ENCODE measurements around the gene SAXO1. TPM values are rescaled to one million over a fixed set of nuclear protein-coding genes. Genes with fewer than 3 reads are reported as not detected.

SAXO1 gene, protein sequence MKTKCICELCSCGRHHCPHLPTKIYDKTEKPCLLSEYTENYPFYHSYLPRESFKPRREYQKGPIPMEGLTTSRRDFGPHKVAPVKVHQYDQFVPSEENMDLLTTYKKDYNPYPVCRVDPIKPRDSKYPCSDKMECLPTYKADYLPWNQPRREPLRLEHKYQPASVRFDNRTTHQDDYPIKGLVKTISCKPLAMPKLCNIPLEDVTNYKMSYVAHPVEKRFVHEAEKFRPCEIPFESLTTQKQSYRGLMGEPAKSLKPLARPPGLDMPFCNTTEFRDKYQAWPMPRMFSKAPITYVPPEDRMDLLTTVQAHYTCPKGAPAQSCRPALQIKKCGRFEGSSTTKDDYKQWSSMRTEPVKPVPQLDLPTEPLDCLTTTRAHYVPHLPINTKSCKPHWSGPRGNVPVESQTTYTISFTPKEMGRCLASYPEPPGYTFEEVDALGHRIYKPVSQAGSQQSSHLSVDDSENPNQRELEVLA
- total RNA-seq = 0.29 TPM in 1 of 2 replicates, not detected in the other

DNA sequence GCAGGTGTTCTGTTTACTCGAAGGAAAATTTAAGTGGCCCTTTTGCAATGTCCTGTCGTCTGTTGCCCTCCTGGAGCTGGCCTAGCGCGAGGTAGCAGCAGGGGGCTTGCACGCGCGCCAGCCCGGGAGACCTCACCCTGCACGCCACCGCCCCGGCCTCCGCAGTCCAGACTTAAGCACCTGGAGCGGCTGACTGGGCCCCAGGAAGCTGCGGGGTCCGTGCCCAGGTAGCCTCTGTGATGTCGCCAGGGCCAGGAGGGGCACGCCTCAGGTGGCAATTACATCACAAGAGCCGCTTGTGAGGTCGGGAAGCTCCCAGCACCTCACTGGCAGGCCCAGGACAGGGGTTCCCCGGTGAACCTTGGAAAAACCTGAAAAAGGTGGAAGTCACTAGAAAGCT, at the start of gene SAXO1:
TSS of gene SAXO1 (minus strand) at position 195 of the 400 bp plus-strand sequence. CDS start 301 bp downstream, outside the sequence.
- intact Hi-C loops (cut with micrococcal nuclease) = no loop called here

DNA sequence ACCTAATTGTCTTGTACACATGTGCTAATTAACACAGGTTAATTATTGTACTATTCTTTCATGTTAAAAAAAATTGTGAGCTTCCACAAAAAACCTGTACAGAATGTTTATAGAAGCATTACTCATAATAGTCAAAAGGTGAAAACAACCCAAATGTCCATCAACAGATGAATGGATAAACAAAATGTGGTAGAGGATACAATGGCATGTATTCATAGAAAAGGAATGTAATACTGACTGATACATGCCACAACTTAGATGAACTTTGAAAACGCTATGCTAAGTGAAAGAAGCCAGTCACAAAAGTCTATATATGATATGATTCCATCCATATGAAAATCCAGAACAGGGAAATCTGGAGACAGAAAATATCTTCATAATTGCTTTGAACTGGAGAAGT, 41.8 kb upstream of the SAXO1 start:
- intact Hi-C loops (cut with micrococcal nuclease) = no loop called here

DNA sequence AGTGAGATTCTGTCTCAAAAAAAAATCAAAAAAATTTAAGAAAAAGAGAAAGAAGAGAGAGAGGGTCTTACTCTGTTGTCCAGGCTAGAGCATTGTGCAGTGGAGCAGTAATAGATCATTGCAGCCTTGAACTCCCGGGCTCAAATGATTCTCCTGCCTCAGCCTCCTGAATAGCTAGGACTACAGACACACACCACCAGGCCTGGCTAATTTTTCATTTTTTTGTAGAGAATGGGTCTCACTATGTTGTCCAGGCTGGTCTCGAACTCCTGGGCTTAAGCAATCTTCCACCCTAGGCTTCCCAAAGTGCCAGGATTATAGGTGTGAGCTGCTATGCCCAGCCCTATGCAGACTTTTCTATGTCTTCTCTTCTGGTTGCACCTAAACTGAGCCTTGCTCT, 41.2 kb upstream of the SAXO1 start:
- intact Hi-C loops (cut with micrococcal nuclease) = no loop called here

DNA sequence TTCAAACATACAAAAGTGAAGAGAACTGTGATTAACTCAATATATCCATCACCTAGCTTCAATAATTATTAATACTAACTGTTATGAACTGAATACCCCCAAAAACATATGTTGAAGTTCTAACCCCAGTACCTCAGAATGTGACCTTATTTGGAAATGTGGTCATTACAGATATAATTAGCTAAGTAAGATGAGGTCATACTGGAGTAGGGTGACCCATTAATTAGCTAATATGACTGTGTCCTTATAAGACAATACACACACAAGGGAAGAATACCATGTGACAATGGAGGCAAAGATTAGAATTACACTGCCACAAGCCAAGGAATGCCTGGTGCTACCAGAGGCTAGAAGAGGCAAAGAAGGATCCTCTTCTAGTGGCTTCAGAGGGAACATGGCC, 24.0 kb upstream of the SAXO1 start:
- intact Hi-C loops (cut with micrococcal nuclease) = no loop called here

DNA sequence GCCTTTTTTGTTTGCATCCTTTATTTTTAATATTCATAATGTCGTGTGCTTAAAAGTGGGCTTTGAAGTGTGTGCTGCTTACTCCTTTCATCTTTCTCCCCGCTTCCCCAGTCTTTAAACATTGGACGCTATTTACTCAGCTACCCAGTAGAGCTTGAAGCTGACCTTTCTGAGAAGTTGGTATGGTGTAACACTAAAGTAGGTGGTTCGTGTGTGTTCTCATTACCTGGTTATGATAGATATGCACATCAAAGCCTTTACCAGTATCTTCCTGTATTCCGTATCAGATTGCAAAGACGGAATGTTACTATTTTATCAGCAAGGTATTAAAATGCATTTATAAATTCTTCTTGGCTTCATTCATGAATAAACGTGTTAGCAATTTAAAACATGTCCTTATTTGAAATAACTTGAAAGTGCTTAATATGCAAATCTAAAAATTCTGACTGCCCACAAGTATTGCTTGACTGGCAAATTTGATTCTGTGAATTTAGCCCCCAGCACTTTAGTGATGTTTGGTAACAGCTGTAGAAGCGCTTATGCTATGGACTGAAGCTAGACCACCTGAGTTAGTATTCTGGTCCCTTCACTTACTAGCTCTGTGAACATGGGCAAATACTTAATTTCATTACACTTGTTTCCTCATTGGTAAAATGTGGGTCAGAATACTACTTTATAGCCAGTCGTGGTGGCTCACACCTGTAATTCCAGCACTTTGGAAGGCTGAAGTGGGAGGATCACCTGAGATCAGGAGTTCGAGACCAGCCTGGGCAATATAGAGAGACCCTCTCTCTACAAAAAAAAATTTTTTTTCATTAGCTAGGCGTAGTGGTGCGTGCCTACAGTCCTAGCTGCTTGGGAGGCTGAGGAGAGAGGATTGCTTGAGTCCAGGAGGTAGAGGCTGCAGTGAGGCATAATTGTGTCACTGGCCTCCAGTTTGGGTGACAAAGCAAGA, 17.9 kb upstream of the SAXO1 start:
- intact Hi-C loops (cut with micrococcal nuclease) = no loop called here

DNA sequence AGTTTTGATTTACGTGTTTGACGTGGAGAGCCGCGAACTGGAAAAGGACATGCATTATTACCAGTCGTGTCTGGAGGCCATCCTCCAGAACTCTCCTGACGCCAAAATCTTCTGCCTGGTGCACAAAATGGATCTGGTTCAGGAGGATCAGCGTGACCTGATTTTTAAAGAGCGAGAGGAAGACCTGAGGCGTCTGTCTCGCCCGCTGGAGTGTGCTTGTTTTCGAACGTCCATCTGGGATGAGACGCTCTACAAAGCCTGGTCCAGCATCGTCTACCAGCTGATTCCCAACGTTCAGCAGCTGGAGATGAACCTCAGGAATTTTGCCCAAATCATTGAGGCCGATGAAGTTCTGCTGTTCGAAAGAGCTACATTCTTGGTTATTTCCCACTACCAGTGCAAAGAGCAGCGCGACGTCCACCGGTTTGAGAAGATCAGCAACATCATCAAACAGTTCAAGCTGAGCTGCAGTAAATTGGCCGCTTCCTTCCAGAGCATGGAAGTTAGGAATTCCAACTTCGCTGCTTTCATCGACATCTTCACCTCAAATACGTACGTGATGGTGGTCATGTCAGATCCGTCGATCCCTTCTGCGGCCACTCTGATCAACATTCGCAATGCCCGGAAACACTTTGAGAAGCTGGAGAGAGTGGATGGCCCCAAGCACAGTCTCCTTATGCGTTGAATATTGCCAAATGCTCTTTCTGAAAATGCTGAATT, 17.1 kb upstream of the SAXO1 start:
- intact Hi-C loops (cut with micrococcal nuclease) = loop anchor here (1.0 to 5.0 kb wide), 11 partner anchors 52 to 415 kb away; partner anchors contain the start of genes DENND4C, HAUS6, PLIN2 and RPS6

DNA sequence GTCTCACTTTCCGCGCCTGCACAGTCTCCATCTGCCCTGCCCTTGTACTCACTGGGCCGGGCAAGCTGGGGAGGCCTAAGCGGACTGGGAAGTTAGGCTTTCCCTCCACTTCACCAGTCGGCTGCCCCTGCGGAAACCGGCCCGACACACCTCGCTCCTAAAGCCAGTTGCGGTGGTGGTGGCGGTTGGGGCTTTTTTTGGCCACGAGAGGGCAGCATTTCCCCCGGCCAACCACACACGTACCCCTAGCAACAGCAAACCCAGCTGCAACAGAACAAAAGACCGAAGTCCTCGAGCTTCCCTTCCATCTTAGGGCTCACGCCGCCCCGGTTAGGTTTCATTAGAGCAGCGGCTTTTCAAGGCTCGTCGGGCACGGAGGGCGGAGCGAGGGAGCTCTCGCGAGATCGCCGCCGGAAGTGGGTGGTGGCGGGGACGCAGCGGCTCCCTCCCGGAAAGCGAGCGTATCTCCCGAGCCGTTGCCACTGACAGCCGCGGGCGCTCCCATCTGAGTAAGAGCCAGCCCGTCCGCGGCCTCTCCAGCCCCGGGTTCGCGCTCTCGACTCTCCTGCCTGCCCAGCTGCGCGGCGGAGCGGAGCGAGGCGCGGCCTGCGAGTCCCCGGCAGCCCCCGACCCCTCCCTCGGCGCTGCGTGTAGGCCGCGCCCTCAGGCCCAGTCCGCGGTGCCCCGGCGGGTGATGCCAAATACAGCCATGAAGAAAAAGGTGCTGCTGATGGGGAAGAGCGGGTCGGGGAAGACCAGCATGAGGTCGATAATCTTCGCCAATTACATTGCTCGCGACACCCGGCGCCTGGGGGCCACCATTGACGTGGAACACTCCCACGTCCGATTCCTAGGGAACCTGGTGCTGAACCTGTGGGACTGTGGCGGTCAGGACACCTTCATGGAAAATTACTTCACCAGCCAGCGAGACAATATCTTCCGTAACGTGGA, 16.2 kb upstream of the SAXO1 start, which contains the start of gene RRAGA:
TSS of gene RRAGA (plus strand) at position 462 of the 951 bp plus-strand sequence. CDS start at position 695, 233 bp downstream.
- intact Hi-C loops (cut with micrococcal nuclease) = loop anchor here (1.0 to 5.0 kb wide), 11 partner anchors 53 to 416 kb away; partner anchors contain the start of genes DENND4C, HAUS6, PLIN2 and RPS6

DNA sequence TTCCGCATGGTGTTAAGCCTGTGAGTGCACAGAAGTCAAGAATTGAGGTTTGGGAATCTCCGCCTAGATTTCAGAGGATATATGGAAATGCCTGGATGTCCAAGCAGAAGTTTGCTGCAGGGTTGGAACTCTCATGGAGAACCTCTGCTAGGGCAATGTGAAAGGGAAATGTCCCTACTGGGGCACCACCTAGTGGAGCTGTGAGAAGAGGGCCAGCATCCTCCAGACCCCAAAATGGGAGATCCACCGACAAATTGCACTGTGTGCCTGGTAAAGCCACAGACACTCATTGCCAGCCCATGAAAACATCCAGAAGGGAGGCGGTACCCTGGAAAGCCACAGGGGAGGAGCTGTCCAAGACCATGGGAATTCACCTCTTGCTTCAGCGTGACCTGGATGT, 3.6 kb upstream of the SAXO1 start:
- intact Hi-C loops (cut with micrococcal nuclease) = no loop called here

DNA sequence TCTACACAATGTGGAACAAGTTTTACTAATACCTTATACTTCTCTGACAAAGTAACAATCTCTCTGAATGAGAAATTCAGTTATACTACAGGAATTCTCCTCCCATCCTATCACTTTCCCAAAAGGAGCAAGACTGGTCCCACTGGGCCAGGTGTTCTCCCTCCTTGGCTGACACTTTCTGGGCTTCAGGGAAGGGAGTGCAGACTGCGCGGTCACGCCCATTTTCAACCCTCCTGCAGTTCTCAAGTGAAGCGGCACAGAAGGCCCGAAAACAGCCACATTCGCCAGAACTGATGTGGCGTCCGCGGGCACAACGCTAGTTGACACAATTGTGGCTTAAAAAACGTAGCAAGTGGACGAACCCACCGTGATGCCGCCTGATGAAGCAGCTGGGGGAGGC, 603 bp downstream of the SAXO1 start:
- intact Hi-C loops (cut with micrococcal nuclease) = no loop called here

DNA sequence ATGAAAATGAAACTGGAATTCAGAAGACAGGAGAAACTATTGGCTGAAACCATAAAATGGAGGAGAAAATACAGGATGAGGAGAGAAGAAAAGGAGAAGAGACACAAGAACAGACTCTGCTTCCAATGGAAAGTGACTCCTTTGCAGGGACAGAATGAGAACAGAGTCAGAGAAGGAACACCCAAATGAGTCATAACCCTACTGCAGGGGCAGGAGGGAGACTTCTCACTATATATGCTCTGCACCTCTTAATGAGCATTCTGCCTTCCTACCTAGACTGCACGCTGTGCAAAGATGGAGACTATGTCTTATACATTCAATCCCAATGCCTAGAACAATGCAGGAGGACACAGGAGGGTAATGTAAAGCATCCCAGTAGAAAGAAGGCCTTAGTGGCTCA, 2.1 kb downstream of the SAXO1 start:
- intact Hi-C loops (cut with micrococcal nuclease) = no loop called here

DNA sequence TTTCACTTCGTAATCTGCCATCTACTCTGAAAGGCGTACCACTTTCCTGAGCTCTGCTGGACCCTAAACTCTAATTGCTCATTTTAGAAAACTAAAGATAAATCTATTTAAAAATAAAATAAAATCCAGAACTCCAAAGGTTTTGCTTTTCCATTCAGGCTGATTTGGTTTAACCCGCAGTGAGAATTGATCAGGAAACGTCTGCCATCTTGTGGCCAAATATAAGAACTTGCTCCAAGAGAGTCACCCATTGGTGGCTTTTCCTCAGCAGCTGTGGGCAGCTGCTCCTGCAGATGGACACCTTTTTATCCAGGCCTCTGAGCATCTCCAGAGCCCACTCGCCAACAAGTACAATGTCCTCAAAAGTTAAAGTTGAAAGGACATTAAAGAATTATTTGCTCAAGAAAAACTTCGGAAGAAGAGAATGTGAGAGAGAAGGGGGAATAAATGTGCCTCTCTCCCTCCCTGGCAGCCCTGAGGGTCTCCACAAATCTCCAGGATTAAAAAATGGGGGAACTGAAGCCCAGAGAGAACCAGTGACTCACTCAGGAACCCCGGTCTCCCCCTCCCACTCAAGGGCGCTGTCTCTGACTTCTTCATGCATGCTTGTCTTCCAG, 4.1 kb downstream of the SAXO1 start:
- intact Hi-C loops (cut with micrococcal nuclease) = loop anchor here (1.0 to 10.0 kb wide), 7 partner anchors 132 to 1504 kb away; no protein-coding TSS in a partner anchor

DNA sequence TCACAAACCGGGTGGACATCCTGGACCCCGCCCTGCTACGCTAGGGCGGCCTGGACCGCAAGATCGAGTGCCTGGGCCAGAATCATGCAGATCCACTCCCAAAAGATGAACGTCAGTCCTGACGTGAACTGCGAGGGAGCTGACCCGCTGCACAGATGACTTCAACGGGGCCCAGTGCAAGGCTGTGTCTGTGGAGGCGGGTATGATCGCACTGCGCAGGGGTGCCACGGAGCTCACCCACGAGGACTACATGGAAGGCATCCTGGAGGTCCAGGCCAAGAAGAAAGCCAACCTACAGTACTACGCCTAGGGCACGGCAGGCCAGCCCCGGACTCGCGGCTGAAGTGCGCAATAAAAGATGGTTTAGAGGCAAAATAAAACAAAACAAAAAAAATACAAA, 5.2 kb downstream of the SAXO1 start:
- intact Hi-C loops (cut with micrococcal nuclease) = loop anchor here (2.0 to 10.0 kb wide), 5 partner anchors 131 to 1503 kb away; no protein-coding TSS in a partner anchor

DNA sequence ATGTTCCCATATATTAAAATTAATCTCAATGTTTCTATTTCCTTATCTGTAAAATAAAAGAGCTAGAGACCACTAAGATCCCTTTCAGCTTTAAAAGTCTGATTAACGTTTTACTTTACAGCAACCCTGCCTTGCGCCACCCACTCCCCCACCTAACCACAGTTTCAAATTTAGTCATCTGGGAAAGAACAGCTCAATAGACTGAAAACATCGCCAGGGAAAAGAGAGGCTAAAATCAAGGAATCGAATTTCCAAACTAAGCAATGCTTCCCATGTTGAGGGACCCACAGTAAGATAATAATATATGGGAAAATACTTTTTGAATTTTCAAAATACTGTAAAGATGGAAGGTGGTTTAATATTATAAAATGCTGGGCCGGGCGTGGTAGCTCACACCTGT, 6.6 kb downstream of the SAXO1 start:
- intact Hi-C loops (cut with micrococcal nuclease) = loop anchor here (5.0 to 10.0 kb wide), 4 partner anchors 129 to 1502 kb away; no protein-coding TSS in a partner anchor

DNA sequence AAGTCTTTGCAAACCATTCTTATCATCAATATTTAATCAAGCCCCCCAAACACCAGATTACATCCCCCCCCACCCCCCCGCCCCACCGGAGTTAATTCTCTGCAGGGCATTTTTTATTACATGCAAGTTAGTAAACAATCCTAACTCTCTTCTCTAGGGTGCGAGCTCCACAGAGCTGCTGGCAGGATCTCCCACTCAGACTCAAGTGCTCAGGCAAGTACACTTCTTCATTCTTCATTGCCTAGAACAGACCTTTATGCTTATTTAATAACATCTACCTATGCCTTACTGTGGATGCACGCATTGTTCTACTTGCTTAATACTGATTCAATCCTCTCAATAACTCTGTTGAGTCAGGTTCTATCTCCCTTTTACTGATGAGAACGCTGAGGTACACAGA, 9.9 kb downstream of the SAXO1 start:
- intact Hi-C loops (cut with micrococcal nuclease) = loop anchor here (10.0 kb wide), 2 partner anchors 208 to 1498 kb away; no protein-coding TSS in a partner anchor

DNA sequence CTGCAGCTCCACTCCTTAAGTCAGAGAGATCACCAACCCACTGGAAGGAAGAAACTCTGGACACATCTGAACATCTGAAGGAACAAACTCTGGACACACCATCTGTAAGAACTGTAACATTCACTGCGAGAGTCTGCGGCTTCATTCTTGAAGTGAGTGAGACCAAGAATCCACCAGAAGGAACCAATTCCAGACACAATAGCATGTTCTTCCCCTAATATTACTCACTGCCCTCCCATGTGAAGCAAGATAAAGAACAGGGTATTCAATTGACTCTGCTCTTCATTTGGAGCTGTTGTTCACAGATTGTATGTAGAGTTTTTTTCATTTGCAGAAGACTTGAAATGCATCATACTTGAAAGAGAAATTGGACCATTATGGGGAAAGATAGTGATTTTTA, 10.8 kb downstream of the SAXO1 start:
- intact Hi-C loops (cut with micrococcal nuclease) = loop anchor here (10.0 kb wide), 2 partner anchors 207 to 1497 kb away; no protein-coding TSS in a partner anchor

DNA sequence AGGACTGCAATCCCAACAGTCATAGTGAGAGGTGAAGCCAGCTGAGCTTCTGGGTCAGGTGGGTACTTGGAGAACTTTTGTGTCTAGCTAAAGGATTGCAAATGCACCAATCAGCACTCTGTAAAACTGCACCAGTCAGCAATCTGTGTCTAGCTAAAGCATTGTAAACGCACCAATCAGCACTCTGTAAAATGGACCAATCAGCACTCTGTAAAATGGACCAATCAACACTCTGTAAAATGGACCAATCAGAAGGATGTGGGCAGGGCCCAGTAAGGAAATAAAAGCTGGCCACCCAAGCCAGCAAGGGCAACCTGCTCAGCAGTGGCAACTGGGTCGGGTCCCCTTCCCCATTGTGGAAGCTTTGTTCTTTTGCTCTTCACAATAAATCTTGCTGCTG, 11.4 kb downstream of the SAXO1 start:
- intact Hi-C loops (cut with micrococcal nuclease) = loop anchor here (10.0 kb wide), 2 partner anchors 207 to 1497 kb away; no protein-coding TSS in a partner anchor

DNA sequence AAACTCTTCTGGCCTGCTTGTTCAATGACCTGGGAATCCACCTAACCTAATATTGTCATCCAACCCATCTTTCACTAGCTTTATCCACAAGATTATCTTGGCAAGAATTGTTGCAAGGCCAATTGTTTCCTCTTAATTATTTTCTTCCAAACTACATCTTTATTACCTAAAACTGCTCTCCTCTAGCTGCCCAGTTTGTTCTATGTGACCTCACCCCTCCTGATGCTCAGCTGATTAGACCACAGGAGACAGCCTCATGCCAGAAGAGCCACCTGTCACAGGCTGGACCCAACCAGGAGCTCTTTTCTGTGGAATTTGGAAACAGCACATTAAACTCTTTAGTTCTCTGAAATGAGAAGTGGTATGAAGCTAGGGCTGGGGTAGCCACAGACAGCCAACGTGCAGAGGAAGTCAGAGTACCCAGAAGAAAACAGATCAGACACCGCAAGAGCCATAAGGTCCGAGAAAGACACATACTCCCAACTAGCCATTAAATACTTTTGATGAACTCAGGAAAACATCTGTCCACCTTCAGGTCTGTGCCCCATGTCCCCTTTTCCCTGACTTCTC, 12.0 kb downstream of the SAXO1 start:
- intact Hi-C loops (cut with micrococcal nuclease) = loop anchor here (10.0 kb wide), 2 partner anchors 206 to 1496 kb away; no protein-coding TSS in a partner anchor

DNA sequence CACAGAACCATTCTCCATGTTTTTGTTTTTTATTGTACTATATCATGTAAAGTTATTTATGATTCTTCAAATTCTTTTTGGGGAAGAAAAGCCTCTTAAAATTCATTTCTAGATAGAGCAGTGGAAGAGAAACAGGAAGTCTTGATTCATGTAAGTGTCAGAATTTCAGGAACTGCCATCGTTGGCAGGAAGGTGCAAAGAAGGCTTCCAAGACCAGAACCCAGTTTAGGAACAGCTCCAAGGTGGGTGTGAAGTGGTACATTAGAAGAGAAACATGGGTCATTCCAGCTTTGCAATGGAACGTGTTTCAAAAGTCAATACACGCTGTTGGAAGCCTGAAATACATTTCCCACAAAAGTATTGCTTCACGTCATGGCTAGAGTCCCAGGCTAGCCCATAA, 14.8 kb downstream of the SAXO1 start:
- intact Hi-C loops (cut with micrococcal nuclease) = no loop called here
